Activated effector memory CD4-positive, alpha-beta T cell treated with anti-CD3 and anti-CD28 coated beads, Interleukin-2, amount 50 U/mL, for 16 hours (primary cell): Measurements from ENCODE around the gene OR2L13.
"Not testable (repeated sequence)": the region's sequence is repeated elsewhere in the genome, so short reads cannot be mapped to it uniquely, and the experiment has no call there.

Experiments used
- DNase-seq: peaks from one replicate; pipeline ENCODE4 v3.0.0-alpha.2; 2020

Gene OR2L13, protein sequence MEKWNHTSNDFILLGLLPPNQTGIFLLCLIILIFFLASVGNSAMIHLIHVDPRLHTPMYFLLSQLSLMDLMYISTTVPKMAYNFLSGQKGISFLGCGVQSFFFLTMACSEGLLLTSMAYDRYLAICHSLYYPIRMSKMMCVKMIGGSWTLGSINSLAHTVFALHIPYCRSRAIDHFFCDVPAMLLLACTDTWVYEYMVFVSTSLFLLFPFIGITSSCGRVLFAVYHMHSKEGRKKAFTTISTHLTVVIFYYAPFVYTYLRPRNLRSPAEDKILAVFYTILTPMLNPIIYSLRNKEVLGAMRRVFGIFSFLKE

DNA sequence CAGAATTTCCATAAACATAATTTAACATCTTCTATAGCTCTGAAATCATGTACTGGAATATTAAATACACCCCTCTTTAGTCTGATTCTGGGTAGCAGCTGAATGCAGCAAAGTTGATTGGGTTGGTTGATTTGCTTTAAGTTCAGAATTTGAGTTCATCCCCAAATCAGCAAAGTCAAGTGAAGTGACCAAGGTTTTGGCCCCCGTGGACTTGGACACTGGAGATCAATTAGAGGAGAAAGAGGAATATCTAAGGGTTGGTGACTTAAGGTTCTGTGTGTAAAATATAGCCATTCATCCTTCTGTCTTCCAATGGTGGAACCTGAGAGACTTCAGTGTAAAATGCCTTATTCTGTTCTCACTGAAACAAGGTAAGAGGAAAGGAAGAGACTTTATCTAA lies at the start of gene OR2L13:
TSS of gene OR2L13 (plus strand) at position 301 of the 400 bp plus-strand sequence. CDS start 4,192 bp downstream, outside the sequence.
- DNase-seq = no peak

DNA sequence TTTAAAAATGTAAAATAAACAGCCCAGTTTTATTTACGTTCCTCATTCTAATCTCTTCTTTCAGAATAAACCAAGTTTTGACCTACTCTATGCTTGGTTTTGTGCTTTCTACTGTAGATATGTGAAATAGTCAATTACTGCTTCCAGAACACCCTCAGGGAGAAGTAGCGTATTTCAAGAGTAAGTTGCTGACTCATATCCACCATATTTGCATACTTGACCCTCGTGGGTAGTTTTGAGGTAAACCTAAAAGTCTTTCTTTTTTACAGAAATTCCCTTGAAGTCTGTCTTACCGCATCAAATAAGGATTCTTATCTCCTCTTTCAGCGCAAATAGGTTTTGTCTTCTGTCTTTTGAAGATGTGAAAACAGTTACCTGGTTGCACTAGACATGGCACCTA lies 49.8 kb upstream of the OR2L13 start:
- DNase-seq = no peak

DNA sequence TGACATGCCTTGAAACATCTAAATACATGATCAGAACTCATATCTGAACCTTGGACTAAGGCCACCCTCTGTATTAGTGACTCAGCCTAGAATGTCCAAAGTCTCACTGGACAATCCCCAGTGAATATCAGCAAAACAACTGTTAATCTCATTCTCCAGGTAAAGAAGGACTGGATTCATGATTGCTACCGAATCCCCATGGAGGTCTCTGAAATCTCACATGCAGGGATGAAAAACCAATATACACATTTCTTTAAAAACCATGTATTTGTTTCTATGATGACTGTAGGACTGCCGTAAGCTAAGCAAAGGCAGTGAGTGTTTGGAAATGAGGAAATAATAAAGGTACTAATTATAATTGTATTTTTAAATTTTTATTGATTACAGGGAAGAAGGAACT lies 48.4 kb upstream of the OR2L13 start, which contains the start of gene OR2L3:
TSS of gene OR2L3 (plus strand) at position 301 of the 400 bp plus-strand sequence. CDS start 13,846 bp downstream, outside the sequence.
- no peak for DNase-seq

DNA sequence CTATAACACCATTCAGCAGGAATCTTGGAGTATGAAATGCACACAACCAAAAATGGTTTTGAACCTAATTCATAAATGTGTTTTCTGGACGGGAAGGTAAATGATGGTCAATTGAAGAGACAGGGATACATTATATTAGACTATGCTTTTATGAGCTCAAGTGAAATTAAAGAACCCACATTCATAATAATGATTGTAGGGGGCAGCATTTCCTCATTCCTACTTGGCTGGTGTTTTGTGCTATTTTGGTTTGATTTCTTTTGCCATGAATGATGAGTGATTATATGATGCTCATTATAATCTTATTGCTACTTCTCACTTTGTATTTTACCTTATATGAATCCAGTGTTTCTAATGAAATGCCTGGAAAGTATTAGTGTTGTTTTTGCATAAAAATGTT lies 48.0 kb upstream of the OR2L13 start:
- DNase-seq = no peak

DNA sequence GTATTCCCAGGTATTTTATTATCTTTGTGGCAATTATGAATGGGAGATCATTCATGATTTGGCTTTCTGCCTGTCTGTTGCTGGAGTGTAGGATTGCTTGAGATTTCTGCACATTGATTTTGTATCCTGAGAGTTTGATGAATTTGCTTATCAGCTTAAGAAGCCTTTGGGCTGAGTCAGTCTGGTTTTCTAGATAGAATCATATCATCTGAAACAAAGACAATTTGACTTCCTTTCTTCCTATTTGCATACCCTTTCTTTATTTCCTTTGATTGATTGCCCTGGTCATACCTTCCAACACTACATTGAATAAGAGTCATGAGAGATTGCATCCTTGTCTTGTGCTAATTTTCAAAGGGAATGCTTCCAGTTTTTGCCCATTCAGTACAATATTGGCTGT lies 40.3 kb upstream of the OR2L13 start:
- DNase-seq = no peak

DNA sequence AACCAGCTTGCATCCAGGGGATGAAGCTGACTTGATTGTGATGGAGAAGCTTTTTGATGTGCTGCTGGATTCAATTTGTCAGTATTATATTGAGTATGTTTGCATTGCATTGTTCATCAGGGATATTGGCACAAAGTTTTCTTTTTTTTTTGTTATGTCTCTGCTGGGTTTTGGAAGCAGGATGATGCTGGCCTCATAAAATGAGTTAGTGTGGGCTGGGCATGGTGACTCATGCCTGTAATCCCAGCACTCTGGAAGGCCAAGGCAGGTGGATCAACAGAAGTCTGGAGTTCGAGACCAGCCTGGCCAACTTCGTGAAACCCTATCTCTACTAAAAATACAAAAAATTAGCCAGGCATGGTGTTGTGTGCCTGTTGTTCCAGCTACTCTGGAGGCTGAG lies 39.7 kb upstream of the OR2L13 start:
- DNase-seq = no peak

DNA sequence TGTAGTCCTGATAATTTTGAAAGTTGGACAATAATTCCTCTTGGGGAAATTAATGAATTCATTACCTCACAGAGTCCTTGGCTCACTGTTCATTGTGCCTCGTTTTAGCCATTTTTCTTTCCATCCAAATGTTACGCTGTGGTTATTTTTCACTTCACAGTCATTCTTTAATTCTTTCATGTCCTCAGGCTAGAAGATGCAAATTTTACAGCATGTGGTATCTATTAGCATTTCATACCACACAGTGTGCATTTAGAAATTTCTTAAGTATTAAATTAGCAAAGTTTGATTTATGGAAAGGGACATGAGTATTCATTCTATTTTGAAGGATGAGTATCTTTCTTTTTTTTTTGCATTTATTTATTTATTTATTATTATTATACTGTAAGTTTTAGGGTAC lies 29.9 kb upstream of the OR2L13 start:
- DNase-seq = no peak

DNA sequence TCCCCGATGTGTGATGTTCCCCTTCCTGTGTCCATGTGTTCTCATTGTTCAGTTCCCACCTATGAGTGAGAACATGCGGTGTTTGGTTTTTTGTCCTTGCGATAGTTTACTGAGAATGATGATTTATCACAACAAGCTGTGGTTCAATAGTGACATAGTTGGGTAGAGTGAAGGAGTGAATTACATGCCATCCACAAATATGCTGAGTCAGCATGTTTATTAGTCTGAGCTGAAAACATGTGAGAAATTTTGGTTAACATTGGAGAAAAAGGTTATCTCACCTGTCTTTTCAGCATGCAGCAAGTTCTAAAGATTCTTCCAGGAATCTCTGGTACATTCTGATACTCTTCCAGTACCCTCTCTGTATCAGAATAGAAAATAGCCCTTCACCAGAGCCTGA lies 29.4 kb upstream of the OR2L13 start:
- DNase-seq = no peak

DNA sequence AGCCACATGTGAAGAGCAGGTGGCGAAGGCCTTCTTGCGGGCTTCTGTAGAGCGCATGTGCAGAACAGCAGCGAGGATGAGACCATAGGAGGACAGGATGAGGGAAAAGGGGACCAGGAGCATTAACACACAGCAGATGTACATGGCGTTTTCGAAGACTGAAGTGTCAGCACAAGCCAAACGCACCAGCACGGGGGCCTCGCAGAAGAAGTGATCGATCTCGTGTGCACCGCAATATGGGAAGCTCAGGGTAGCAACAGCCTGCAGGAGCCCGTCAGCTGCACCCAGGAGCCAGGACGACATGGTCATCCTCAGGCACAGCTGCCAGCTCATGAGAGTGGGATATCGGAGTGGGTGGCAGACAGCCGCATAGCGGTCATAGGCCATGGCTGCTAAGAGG lies 11.1 kb upstream of the OR2L13 start:
- not testable (repeated sequence) for DNase-seq

DNA sequence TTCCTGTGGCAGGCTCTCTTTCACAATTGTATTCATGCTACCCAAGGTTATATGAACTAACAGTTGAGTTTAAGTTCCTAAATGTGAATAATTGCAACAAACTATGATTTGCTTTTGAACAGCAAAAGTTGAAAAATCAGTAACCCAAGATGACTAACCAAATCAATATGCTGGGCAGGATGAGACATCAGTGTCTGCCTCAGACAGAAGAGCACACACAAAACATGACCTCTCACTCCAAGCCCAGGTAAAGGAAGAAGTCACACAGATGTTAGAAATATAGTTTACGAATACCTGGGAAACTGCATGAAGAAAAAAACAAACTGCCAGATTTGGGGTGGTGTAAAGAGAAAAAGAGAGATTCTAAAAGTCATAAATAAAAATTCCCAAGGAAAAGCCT lies 3.5 kb downstream of the OR2L13 start:
- DNase-seq = no peak

DNA sequence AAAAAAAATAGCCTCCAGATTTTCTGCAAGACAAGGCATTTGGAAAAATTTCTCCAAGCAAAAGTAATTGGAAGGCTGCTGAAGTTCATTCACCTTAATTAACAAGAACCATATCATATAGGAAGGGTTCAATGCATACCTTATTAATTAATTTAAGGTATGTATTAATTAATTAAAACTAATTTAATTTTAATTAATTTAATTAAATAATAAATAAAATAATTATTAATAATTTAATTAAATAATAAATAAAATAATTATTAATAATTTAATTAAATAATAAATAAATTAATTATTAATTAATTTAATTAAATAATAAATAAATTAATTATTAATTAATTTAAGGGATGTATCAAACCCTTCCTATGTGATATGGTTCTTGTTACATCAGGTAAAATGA lies 7.9 kb downstream of the OR2L13 start:
- DNase-seq = no peak

DNA sequence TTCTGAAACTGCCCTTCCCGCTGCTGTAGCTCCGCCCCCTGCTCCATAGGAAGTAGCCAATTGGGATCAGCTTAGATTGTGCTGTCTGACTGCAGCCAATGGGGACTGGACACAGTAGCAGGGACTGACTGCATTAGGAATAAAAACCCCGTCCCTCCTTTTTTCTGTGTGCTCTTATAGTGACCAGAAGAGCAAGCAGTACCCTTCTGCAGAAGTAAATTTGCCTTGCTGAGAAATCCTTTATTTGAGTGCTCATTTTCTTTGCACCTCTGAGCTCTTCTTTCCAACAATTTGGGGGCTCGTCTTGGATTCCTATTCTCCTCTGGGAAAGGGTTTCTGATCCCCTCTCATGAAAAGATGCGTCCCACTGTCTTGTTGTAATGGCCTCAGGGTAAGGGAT lies 16.2 kb downstream of the OR2L13 start:
- DNase-seq = no peak

DNA sequence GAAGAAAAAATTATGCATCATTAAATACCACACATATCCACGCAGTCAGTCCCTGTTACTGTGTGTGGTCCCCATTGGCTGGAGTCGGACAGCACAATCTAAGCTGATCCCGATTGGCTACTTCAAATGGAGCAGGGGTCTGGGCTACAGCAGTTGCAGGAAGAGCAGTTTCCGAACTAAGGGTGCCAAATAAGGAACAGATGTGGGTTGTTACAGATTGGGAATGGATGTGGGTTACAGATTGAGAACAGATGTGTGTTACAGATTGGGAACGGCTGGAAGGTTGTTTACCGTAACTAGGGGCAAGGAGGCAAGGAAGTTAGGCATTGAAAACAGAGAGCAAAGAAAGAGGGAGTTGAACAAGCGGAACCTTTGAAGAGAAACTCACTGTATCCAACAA lies 19.9 kb downstream of the OR2L13 start:
- no peak for DNase-seq

DNA sequence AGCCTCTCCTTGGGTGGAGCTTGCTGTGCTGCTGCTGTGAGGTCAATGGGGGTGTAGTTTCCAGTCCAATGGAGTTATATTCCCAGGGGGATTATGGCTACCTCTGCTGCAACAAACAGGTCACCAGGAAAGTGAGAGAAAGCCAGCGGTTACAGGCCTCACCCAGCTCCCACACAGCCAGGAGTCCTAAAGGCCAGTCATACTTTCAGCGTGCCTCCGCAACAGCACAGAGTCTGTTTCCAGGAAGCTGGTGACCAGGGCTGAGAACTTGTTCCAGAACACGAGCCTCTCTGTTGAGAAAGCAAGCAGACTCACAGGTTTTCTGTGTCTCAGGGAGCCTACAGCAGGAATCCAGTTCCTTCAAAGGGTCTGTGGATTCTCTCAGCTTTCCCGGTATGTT lies 32.7 kb downstream of the OR2L13 start:
- DNase-seq = no peak

DNA sequence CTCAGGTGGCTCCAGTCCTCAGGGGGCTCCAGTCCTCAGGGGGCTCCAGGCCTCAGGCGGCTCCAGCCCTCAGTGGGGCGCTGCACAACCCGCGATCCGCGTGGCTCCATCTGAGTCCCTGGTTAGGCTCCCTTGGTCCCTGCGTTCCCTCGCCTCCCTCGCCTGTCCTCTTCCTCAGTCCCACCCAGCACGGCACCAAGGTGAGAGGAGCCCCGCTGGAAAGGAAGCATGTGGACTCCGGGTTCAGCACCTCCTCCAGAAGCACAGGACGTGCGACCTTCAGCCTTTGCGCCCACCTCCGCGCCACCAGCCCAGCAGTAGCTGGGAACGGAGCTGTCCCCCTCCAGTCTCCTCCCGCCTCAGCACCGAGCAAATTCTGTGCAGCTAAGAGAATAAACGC lies 41.8 kb downstream of the OR2L13 start:
- no peak for DNase-seq

DNA sequence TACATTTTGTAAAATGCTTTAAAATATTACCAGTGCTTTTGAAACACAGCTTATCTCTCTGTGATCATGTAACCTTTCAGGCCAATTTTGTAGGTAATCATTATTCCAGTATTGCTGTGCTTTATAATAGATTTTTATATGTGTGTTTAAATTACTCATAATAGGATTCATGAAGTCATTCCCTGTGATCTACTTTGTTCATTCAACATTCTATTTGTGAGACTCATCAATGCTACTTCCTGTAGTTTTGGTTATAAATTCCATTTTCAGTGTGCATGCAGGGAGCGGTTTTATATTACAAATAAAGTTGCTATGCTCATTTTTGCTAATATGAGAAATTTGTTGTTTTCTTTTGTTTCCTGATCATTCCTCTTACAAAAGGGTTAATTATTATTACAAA lies 45.9 kb downstream of the OR2L13 start:
- no peak for DNase-seq

DNA sequence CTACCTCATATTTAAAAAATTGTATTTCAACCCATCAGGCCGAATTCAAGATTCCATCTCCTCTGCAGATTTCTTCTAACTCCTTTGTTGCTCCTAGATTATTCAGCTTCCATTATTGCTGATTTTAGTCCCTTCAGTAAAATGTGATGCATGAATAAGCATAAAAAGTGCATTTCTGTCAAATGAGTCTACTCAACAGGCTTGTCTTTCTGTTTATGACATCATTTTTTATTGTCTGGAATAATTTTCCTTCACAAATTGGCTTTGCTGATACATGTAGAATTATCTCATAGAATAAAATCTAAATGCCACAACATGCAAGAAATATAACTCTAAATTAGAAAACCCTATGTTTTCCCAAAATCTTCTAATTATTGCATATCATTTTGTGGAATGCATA lies 48.3 kb downstream of the OR2L13 start:
- no peak for DNase-seq

DNA sequence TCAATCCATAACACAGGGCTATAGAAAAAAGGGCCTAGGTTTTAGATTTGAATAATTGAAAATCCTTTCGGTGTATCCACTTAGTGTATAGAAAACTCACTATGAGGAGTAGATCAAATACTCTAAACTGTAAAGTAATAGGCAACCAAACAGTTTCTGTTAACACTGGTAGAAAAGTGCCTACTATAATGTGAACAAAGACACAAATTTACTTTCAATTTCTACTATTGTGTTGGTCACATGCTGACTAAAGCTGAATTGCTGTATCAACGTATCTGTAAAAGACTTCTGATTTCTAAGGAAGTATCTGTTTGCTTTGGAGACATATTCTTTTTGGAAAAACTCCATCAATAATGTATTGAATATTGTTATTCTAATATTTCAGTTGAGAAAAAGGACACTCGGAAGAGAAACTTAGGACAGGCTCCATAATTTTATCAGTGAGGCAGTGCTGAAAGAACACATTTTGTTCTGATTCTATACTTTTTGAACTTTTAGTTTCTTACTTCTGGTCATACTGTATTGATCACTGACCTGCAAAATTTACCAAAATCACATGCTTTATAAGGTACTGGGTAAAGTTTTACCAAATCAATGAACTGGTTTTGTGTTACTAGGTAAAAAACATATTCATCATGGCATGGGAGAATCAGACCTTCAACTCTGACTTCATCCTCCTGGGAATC lies 49.7 kb downstream of the OR2L13 start, which contains the start of gene OR2M5:
TSS of gene OR2M5 (plus strand) at position 636 of the 686 bp plus-strand sequence. CDS start at position 636, 0 bp downstream.
- DNase-seq = no peak
